ENCODE results near the gene DAPK2.

Gene DAPK2

GRCh38 chr15:63945007-63945788 is 101.1 kb downstream of the DAPK2 start:
- no peak overlapping the region for H3K27ac ChIP-seq
- TF ChIP-seq CTCF (conservative IDR thresholded peaks at IDR 0.05) (peak; percentile 98), ZFX (IDR thresholded peaks at IDR 0.05) (no peak)

DNA sequence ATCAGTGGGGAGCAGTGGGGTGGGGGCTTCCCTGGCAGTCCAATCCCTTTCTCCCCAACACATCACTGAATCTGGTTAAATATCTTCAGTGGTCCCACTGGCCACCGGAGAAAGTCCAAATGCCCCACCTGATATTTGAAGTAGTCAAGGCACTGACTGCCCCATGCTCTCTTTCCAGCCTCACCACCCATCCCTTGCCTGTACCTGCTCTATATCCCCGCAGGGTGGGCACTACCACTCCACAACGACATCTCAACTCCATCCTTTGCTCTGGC is 101.7 kb downstream of the DAPK2 start:
- H3K27ac ChIP-seq: no peak overlapping the region
- TF ChIP-seq CTCF (conservative IDR thresholded peaks at IDR 0.05) (no peak), ZFX (IDR thresholded peaks at IDR 0.05) (no peak)

DNA sequence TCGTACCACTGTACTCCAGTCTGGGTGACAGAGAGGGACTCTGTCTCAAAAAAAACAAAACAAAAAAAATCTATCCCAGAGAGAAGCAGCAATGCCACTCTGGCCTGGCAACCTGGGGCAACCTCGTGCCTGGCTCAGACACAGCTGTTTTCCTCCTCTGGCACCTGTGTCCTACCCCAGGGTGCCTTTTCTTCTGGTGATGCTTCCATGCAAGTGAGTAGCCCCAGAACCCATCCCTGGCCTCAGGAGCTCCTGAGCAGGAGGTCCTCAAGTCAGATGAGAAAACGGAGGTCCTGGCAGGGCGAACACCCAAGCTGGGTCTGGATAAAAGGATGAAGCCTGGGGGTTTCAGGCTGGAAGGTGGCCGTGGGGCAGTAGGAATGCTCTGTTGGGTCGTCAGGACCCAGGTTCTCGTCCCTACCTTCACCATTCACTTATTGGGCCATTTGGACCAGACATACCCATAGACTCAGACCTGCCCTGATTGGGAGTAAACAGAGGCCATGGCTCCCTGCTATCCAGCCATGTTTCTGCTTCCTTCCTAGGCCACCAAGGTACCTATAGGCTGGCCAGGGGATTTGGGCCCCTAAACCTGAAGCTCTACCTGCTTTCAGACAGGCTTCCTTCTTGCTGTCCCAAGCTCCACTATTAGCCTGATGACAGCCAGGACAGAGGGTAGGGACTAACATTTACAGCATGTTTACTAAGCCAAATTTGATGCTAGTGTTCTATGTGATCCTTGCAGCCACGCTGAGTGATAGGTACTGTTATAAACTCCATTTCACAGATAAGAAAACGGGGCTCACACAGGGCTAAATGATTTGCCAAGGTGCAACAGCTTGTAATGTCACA is 102.2 kb downstream of the DAPK2 start:
- no peak for TF ChIP-seq ZFX (IDR thresholded peaks at IDR 0.05)
- TF ChIP-seq CTCF (conservative IDR thresholded peaks at IDR 0.05): no peak
- no peak overlapping the region for H3K27ac ChIP-seq

- TF ChIP-seq ZFX (IDR thresholded peaks at IDR 0.05) (no peak), CTCF (conservative IDR thresholded peaks at IDR 0.05) (no peak)
- no peak overlapping the region for H3K27ac ChIP-seq
These were observed 103.6 kb downstream of the DAPK2 start for GRCh38 chr15:63942486-63943365.

DNA sequence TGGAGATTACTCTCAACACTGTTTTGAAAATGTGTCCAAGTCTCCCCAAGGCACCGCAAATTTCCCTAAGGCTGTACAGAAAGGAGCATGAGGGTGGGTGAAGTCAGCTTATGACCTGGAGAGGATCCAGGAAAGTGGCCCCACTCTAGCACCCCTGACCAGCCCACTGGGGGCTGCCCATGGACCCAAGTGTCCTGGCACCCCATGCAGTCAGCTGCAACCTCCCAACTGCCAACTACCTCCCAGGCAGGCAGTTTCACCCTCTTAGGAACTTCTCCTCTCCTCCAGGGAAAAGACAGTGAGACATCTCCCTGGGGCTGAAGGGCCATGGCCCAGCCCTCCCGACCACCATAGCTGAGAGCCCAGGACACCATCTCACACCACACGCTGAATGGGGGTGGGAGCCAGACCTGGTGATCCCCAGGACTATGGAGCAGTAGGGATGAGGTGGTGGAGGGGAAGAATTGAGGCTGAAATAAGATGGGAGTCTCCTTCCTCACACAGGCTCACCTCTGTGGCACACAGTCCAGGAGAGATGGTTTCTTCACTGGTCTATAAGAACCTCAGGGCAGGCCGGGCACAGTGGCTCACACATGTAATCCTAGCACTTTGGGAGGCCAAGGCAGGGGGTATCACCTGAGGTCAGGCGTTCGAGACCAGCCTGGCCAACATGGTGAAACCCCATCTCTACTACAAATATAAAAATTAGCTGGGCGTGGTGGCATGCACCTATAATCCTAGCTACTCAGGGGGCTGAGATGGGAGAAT is 104.4 kb downstream of the DAPK2 start:
- no peak overlapping the region for H3K27ac ChIP-seq
- no peak for TF ChIP-seq ZFX (IDR thresholded peaks at IDR 0.05)
- TF ChIP-seq CTCF (conservative IDR thresholded peaks at IDR 0.05): no peak

- TF ChIP-seq ZFX (IDR thresholded peaks at IDR 0.05): no peak
- TF ChIP-seq CTCF (conservative IDR thresholded peaks at IDR 0.05): no peak
- no peak overlapping the region for H3K27ac ChIP-seq
These were observed 105.2 kb downstream of the DAPK2 start for GRCh38 chr15:63940966-63941620.

Data from C4-2B (cell line).